ENCODE results near the gene ILDR2.
A peak's percentile ranks its signal among the peaks of the same experiment; 100 is the strongest.
"Not testable (repeated sequence)": the region's sequence is repeated elsewhere in the genome, so short reads cannot be mapped to it uniquely, and the experiment has no call there.

ILDR2 gene

DNA sequence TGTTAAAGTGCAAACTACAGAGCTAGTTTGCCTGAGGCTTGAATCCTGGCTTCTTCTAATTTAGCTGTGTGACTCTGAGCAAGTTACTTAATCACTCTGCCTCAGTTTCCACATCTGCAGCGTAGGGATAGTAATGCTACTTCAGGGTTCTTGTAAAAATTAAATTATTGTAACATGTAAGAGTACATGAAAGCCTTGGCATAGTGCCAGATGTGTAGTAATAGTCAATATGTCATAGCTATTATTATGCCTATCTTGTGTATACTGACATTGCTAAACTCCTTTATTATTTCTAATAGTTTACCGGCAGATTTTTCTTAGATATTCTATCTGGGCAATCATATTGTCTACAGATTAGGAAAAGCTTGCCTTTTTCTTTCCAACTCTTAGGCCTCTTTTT lies 92.4 kb downstream of the ILDR2 start:
- DNase-seq = no peak

DNA sequence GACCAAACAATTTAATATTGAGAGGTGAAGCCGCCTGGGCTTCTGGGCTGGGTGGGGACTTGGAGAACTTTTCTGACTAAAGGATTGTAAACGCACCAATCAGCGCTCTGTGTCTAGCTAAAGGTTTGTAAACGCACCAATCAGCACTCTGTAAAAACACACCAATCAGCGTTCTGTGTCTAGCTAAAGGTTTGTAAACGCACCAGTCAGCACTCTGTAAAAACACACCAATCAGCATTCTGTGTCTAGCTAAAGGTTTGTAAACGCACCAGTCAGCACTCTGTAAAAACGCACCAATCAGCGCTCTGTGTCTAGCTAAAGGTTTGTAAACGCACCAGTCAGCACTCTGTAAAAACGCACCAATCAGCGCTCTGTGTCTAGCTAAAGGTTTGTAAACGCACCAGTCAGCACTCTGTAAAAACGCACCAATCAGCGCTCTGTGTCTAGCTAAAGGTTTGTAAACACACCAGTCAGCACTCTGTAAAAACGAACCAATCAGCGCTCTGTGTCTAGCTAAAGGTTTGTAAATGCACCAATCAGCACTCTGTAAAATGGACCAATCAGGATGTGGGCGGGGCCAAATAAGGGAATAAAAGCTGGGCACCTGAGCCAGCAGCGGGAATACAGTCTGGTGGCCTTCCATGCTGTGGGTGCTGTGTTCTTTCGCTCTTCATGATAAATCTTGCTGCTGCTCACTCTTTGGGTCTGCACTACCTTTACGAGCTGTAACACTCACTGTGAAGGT lies 97.0 kb downstream of the ILDR2 start:
- DNase-seq = not testable (repeated sequence)

DNA sequence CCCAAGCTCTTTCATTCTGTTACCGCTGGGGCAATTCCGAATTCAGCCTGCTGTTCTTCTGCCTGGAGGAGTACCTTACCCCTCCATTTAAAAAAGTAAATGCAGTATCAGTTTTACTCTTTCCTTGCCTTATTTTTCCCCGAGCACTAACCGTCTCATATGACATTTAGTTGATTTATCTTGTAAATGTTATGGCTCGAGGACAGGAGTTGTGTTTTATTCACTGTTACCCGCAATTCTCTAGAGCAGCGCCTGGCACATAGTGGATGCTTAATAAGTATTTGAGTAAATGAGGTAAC lies 98.9 kb downstream of the ILDR2 start:
- no peak for DNase-seq

DNA sequence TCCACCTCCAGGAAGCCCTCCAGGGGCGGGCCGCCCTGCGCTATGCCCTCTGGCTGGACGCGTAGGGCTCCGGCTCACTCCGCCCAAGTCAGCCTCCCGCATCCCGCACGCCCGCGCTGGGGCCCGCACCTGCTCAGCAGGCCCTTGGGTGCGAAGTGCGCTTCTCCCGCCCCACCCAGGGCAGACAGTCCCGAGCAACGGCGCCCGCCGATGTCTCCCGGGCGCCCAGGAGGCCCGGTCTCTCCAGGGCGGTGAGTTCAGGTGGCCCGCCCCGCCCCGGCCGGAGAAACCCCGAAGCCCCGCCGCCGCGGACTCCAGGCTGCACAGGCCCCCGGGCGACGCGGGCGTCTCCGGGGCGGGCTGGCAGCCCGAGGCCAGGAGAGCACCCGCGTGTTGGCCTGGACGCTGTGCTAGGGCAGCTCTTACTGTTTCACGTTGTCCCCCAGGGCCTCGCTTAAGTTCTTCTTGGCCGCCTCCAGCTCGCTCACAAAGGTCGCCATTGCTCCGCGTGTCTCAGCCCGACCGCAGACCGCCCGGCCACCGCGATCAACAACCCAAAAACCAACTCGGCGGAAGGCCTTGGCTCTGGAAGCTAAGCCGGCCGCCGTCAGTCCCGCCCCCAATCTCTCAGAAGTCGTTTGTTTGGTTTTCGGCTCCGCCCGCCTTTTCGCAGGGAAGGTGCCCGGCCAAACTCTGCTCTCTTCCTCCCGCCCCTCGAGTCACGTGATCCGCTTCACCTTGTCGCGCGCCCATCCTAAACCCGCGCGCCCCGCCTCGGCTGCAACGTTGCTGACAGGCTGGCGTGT lies 99.4 kb downstream of the ILDR2 start, which contains the start of gene TADA1:
TSS of gene TADA1 (minus strand) at position 531 of the 806 bp plus-strand sequence. CDS start at position 500, 31 bp downstream.
- peak; percentile 84 to 97 (median 92) for DNase-seq

DNA sequence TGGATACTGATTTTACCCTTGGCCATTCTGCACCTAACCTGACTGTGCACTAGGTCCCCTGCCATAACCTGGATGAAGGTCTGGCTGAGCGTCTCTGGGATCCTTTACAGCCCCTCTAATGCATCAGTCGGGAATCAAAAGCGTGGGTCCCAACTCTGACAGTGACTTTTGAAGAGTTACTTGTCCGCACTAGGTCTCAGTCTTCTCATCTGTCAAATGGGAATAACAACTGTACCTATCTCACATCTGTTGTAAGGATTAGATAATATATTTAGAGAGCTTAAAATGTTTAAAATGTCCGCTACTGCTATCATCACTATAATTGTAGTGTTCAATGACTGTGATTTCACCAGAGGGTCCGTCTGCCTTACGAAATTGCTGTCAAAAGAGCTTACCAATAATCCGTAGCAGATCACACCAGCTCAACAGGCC lies 100.0 kb downstream of the ILDR2 start:
- DNase-seq = no peak

DNA sequence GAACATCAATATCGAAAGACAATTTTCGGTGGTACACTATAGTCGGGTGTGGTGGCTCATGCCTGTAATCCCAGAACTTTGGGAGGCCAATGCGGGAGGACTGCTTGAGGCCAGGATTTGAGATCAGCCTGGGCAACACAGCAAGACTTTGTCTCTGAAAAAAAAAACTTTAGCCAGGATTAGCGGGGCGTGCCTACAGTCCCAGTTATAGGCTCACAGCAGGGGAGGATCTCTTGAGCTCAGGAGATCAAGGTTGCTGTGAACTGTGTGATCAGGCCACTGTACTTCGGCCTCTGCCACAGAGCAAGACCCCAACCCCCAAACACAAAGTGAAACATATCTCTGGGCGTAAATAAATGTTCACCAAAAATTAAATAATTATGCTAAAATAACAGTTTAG lies 100.9 kb downstream of the ILDR2 start:
- no peak for DNase-seq

DNA sequence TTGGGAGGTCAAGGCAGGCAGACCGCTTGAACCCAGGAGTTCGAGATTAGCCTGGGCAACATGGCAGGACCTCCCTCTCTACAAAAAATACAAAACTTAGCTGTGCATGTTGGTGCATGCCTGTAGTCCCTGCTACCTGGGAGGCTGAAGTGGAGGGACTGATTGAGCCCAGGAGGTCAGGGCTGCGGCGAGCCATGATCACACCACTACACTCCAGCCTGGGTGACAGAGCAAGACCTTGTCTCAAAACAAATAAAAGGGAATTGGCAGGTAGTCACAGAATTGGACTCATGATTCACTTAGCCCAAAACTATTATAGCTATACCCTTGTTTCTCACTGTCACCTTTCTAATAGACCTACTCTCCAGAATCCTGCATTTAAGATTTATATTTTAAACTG lies 104.8 kb downstream of the ILDR2 start:
- no peak for DNase-seq

DNA sequence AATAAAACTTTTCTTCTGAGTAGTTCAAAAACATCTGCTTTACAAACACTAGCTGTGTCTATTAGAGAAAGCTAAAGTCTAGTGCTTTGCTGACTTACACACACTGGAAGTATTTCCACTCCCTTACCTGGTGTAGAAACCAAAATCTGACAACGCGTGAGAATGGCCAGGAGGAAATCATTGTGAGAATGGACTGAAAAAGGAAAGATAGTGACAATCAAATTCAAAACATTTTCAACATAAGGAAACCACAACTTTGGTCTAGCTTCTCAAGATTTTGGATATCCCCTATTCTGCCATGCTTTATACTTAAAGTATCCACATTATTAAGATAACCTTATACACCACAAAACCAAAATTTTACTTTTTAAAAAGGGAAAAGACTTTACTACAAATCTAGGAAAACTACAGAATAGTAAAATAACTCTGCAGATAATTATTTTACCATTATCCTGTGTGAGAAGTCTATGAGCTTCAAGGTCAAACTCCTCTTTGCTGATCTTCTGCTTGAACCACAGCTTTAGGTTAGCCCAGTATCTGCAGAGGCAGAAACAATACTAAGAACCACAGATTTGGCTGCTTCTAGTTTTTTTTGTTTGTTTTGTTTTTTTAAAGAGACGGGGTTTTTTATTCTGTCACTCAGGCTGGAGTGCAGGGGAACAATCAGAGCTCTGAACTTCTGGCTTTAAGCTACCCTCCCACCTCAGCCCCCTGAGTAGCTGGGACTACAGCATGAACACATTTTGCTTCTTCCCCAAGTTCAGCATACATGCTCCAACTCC lies 105.8 kb downstream of the ILDR2 start:
- DNase-seq = no peak

DNA sequence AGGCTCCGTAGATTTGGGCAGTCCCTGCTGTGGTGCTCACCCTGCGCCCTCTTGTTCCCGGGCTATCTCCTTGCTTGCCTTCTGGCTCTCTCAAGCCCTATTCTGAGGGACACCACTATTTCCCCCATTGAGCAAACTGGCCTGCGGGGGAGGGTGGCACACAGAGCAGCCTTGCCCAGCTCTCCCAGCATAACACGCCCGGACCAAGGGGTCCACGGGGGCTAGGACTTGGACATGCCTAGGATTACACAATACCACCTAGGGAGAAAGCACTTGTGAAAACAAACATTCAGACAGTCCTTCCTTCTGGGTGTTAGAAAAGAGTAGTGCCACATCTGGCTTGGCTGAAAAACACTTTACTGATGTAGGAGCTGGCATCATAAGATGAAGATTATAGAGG lies 106.7 kb downstream of the ILDR2 start:
- DNase-seq = no peak

DNA sequence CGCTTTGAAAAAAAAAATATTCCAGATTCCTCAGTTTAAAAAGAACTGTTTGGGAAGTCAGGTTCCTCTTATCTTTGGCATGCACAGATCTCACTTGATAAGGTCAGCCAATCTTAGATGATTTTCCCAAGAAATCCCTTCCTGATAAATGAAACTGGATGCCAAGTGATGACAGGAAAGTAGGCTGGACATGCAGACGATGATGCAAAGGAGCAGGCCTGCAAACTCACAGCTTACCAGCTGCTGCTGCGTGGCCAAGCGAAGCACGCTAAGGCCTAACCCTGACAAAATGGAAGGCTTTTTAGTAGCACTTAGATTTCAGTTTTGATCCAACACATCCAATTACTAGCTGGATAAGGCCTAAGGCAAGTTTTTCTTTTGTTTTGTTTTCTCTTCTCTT lies 109.4 kb downstream of the ILDR2 start:
- no peak for DNase-seq

DNA sequence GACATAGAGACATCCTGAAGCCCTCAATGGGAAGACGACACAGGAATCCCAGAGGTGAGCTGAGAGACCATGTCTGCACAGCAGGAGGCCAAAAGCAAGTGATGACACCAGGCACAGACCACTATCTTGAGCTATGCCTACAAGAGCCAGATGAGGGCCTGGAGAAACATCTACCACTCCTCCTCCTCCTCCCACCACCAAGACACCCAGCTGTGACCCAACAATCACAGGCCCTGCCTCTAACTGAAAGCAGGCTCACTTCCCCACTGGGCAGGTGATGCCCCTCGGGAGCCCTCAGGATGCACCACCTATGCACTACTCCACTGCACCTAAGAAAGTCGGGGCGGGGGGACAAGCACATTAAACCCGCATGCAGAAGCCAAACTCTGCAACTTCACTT lies 115.7 kb downstream of the ILDR2 start:
- no peak for DNase-seq

DNA sequence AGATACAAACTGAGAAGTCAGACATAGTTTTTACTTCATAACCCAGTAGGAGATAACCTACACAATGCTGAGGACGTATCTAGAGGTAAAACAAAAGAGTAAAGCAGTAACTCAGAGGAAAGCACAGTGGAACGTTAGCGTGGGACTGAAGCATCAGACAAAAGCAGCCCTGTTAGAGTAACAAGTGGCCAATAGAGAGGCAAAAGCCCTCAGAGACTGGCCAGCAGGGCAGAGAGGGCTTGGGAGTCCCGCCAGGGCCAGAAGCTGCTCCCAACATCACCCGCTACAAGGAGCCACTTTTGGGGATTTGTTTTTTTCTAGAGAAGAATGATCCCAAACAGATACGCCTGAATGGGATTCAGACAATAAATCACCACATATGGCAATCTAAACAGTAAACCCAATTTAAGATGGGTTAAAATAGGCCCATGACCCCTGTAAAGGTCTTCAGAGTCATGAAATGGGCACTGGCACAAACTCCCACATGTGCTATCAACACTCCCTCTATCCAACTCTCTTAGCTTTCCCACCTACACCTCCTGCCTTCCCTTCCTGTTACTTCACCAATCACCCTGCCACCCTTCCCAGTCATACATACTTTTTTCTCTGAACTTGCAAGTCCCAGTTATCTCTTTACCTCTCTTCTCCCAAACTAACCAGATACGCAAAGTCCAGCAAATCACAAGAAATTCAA lies 116.5 kb downstream of the ILDR2 start:
- no peak for DNase-seq

Measured in activated naive CD4-positive, alpha-beta T cell (primary cell).